Transverse colon (tissue), 4 donors: ENCODE measurements around the gene KCND2.

Experiments used
- EP300 ChIP-seq: sonication (generic); formaldehyde crosslinking; IDR thresholded peaks from one replicate; pipeline ENCODE4 v1.6.1; 2017; ENCODE audit warnings: antibody characterized with exemption, low read depth
- POLR2AphosphoS5 ChIP-seq, 3 donors: sonication (generic); formaldehyde crosslinking; IDR thresholded peaks; one replicate each; pipeline ENCODE4 v1.6.1; 2016; ENCODE audit warnings: antibody characterized with exemption in 3 of 3
- TF ChIP-seq, protein P1 (sequence below), 5 experiments: fragments of 200-600 bp in 3 of 5; fragments of 450-650 bp in 2 of 5; sonication (generic) in 3 of 5; IDR thresholded peaks; 1 replicate in 2 of 5; 2 replicates in 3 of 5; pipeline ENCODE4 v1.5.1; 2016 to 2017; ENCODE audit warnings: antibody characterized with exemption in 5 of 5, inconsistent platforms in 3 of 5, mild to moderate bottlenecking in 2 of 5, moderate library complexity in 1 of 5

DNA sequence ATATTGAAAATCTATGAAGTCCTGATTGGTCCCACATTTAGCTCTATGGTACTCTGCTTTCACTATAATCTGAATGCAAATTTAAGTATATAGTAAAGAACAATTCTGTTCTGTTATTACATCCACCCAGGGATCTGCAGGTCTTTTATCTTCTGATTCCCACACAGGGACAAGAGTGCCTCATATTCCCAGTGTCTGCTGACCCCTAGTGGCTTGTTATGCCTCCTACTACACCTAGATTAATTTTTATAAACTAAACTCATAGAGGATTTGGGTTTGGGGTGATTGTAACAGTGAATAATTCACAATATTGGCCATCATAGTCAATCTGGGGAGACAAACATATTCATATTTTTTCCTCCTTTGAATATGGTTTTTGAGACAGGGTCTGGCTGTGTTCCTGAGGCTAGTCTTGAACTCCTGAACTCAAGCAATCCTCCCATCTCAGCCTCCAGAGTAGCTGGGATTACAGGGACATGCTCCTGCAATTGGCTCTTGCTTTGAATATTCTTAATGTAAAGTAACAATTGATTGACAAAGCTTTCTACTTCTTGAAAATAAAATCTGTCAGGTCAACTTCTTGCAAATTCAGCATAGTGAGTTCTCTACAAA lies 282.1 kb downstream of the KCND2 start:
- TF ChIP-seq, protein P1, sequence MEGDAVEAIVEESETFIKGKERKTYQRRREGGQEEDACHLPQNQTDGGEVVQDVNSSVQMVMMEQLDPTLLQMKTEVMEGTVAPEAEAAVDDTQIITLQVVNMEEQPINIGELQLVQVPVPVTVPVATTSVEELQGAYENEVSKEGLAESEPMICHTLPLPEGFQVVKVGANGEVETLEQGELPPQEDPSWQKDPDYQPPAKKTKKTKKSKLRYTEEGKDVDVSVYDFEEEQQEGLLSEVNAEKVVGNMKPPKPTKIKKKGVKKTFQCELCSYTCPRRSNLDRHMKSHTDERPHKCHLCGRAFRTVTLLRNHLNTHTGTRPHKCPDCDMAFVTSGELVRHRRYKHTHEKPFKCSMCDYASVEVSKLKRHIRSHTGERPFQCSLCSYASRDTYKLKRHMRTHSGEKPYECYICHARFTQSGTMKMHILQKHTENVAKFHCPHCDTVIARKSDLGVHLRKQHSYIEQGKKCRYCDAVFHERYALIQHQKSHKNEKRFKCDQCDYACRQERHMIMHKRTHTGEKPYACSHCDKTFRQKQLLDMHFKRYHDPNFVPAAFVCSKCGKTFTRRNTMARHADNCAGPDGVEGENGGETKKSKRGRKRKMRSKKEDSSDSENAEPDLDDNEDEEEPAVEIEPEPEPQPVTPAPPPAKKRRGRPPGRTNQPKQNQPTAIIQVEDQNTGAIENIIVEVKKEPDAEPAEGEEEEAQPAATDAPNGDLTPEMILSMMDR (IDR thresholded peaks at IDR 0.05) = peak; percentile 10 to 53 (median 38)
- TF ChIP-seq EP300 (no peak), POLR2AphosphoS5 (IDR thresholded peaks at IDR 0.05) (no peak)
